Urinary bladder (tissue), 4 donors: ENCODE measurements around the gene MARCKSL1. TPM values are rescaled to one million over a fixed set of nuclear protein-coding genes. Genes with fewer than 3 reads are reported as not detected.
A peak's percentile ranks its signal among the peaks of the same experiment; 100 is the strongest.
"Not testable (repeated sequence)": the region's sequence is repeated elsewhere in the genome, so short reads cannot be mapped to it uniquely, and the experiment has no call there.

Experiments
- DNase-seq: peaks from one replicate; pipeline ENCODE4 v3.0.0-alpha.2; 2015; ENCODE audit errors: extremely low spot score
- H3K27ac ChIP-seq: one replicate; pipeline ENCODE4 v1.5.1; 2013; ENCODE audit warnings: low read depth, mild to moderate bottlenecking, moderate library complexity
- H3K36me3 ChIP-seq: one replicate; pipeline ENCODE4 v1.6.1; 2013; ENCODE audit warnings: mild to moderate bottlenecking, moderate library complexity; ENCODE audit not compliant: insufficient read depth
- H3K4me1 ChIP-seq: one replicate; pipeline ENCODE4 v1.6.1; 2013; ENCODE audit warnings: mild to moderate bottlenecking, moderate library complexity; ENCODE audit not compliant: insufficient read depth
- H3K4me3 ChIP-seq: one replicate; pipeline ENCODE4 v1.5.1; 2013; ENCODE audit warnings: low read depth, low read length
- WGBS: extraction: QIAGEN DNeasy Blood & Tissue Kit; methylation state at CpG from one replicate; pipeline ENCODE4 v1.1.7; 2013; 5-methylcytosine and 5-hydroxymethylcytosine counted together
- polyA plus RNA-seq: library from polyadenylated mRNA; stranded (reverse); fragments of 200-250 nt; gene quantifications from one replicate; pipeline ENCODE4 v1.2.3, GENCODE V29; 2013
- total RNA-seq: library from RNA; depleted of rRNA; stranded (reverse); fragments of >200 nt; gene quantifications from one replicate; pipeline ENCODE4 v1.2.3, GENCODE V29; 2014
- donor health status: healthy with polysubstance abuse.
- donor health status: healthy.

The MARCKSL1 gene
- total and polyA plus RNA-seq, 2 donors, result 27.9 to 28.5 TPM

DNA sequence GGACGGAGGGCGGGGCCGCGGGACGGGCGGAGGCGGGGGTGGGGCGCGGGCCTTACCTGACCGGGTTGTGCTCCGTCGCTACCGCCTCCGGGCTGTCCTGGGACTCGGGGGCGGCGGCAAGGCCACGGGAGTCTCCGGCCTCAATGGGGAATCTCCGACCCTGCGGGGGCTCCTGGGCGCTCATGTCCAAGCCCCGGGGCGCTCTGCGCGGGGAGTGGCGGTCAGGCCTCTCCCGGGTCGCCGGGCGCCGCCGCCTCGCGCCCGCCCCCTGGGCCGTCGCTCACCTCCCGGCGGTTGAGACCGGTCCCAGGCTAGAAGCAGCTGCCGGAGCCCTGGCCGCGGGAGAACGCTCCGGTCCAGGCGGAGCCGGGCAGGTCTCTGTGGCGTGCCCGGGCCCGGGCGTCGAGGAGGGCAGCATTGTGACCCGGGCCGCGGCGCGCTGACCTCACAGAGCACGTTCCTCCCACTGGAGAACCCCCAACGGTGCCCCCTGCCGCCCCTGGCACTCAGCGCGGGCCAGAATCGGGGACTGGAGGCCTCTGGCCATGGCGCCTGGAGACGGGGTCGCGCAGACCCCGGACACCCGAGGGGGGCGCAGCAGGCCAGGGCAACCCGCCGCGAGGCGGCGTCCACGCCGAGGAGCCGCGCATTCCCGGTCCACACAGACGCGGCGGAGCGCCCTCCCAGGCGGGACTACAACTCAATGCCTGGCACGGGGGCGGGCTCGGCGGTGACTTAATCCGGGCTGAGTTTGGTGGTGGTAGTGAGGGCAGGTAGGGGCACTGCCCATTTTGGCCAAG is 25.8 kb upstream of the MARCKSL1 start:
- H3K36me3 ChIP-seq, result no peaks in the 10 kb centered on the region
- peaks cover 3% of the 10 kb centered on the region for H3K4me1 ChIP-seq
- no peak overlapping the region for H3K27ac ChIP-seq
- no peak for DNase-seq
- H3K4me3 ChIP-seq, result peak overlapping the region; percentile 34
- WGBS, result 2% methylated on average over 91 of the region's 91 CpGs

- Histone ChIP-seq H3K27ac (no peak overlapping the region), H3K36me3 (no peaks in the 10 kb centered on the region), H3K4me3 (peak overlapping the region; percentile 34), H3K4me1 (peaks cover 3% of the 10 kb centered on the region)
- DNase-seq, result no peak
- WGBS, result 52% methylated on average over 35 of the region's 35 CpGs
These were observed 25.3 kb upstream of the MARCKSL1 start for GRCh38 chr1:32361308-32361673.

DNA sequence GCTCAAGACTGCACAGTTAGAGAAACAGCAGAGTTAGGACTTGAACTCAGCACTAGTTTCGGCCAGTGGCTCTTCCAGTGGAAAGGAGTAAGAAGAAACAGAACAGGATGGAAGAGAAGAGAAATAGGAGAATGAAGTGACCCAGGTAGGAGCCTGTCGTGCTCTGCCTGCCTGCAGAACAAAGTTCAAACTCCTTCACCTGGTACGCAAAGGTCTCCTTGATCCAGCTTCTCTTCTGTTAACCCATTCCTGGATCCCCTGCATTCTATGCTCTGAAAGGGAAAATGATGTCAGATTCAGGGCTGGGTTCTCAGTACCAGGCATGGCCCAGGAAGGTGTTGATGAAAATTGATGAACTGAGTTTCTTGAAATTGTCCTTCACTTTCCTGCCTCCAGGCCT is 22.4 kb upstream of the MARCKSL1 start:
- 80% methylated on average over 3 of the region's 3 CpGs for WGBS
- no peak overlapping the region for H3K4me3 ChIP-seq
- no peak for DNase-seq
- H3K4me1 ChIP-seq, result peaks cover 3% of the 10 kb centered on the region
- H3K36me3 ChIP-seq, result no peaks in the 10 kb centered on the region
- no peak overlapping the region for H3K27ac ChIP-seq

- no peaks in the 10 kb centered on the region for H3K36me3 ChIP-seq
- WGBS, result 58% methylated on average over 6 of the region's 6 CpGs
- DNase-seq, result no peak
- H3K4me1 ChIP-seq, result peaks cover 3% of the 10 kb centered on the region
- no peak overlapping the region for H3K4me3 ChIP-seq
- no peak overlapping the region for H3K27ac ChIP-seq
These were observed 21.6 kb upstream of the MARCKSL1 start for GRCh38 chr1:32357614-32358013.

DNA sequence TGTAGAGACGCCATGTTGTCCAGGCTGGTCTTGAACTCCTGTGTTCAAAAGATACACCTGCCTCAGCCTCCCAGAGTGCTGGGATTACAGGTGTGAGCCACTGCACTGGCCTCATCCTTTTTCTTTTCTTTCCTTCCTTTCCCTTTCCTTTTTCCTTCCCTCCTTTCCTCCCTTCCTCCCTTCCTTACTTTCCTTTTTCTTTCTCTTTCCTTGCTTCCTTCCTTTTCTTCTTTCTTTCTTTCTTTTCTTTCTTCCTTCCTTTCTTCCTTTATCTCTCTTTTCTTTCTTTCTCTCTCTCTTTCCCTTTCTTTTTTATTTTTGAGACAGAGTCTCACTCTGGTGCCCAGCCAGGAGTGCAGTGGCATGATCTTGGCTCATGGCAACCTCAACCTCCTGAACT is 20.4 kb upstream of the MARCKSL1 start:
- no peak for DNase-seq
- no peak overlapping the region for H3K4me3 ChIP-seq
- WGBS, result 100% methylated on average over 1 of the region's 1 CpG
- no peak overlapping the region for H3K27ac ChIP-seq
- H3K36me3 ChIP-seq, result no peaks in the 10 kb centered on the region
- H3K4me1 ChIP-seq, result peaks cover 2% of the 10 kb centered on the region

DNA sequence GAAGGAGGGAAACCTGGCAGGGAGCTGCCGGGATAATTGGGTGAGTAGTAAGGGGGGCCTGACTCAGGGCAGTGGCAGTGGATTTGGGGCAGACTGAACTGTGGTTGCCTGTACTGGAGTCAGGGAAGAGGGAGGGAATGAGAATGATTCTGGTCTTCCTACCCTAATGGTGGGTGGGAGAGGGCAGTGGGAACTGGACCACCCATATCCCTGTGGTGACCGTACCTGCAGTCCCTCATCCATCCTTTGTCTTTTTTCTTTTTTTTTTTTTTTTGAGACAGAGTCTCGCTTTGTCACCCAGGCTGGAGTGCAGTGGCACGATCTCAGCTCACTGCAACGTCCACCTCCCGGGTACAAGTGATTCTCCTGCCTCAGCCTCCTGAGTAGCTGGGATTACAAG is 19.7 kb upstream of the MARCKSL1 start:
- not testable (repeated sequence) for H3K27ac ChIP-seq, H3K4me1 ChIP-seq, DNase-seq

DNA sequence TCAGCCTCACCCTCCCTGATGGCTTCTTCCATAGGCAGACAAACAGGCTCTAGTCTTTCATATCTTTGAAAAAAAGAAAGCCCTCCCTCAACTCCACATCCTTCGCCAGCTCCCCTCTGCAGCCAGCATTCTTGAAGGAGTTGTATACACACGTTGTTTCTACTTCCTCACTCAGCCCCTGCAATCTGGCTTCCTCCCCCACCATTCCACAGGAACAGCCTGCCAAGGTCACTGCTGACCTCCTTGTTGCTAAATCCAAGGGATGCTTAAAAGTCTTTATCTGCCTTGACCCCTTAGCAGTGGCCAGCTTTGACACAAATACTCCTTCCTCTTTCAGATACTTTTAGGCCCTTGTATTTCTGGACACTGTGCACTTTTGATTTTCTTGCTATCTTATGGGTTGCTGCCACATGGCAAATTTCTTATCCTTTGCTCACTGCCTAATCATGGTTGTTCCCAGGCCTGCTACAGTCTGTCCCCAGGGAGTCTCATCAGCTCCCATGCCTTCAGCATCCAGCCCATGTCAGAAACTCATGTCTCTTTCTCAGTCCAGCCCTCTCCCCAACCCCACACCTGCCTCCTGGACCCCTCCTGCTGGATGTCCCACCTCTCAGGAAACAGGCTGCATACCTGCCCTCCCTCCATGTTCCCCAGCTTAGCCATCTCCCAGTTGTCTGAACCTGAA is 18.0 kb upstream of the MARCKSL1 start:
- no peak overlapping the region for H3K27ac ChIP-seq
- no peaks in the 10 kb centered on the region for H3K4me1 ChIP-seq
- DNase-seq, result no peak
- 21% methylated on average over 2 of the region's 2 CpGs for WGBS
- H3K4me3 ChIP-seq, result no peak overlapping the region
- H3K36me3 ChIP-seq, result no peaks in the 10 kb centered on the region

More for the DNA sequence above, 19.7 kb upstream of the MARCKSL1 start:
- H3K4me3 ChIP-seq, H3K36me3 ChIP-seq: not testable (repeated sequence)
- 93% methylated on average over 6 of the region's 6 CpGs for WGBS

- no peak for DNase-seq
- no peaks in the 10 kb centered on the region for H3K36me3 ChIP-seq
- WGBS, result 44% methylated on average over 2 of the region's 2 CpGs
- H3K27ac ChIP-seq, result no peak overlapping the region
- no peak overlapping the region for H3K4me3 ChIP-seq
- H3K4me1 ChIP-seq, result no peaks in the 10 kb centered on the region
These were observed 17.4 kb upstream of the MARCKSL1 start for GRCh38 chr1:32353431-32353830.

DNA sequence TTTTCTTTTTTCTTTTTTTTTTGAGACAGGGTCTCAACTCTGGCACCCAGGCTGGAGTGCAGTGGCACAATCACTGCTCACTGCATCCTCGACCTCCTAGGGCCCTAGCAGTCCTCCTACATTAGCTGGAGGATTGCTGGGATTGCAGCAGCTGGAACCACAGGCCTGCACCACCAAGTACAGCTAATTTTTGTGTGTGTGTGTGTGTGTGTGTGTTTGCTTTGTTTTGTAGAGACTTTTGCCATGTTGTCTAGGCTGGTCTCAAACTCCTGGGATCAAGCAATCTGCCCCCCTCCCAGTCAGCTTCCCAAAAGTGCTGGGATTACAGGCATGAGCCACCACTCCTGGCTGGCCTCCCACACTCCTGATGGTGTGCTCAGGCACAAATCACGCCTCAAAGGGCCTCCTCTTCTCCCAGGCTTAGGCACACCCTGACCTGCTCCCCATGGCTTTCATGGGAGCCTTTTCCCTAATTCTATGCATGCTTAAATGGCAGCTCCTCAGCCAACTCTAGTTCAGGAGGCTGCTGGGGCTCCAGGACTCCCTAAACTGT is 16.9 kb upstream of the MARCKSL1 start:
- Histone ChIP-seq H3K36me3 (no peaks in the 10 kb centered on the region), H3K27ac (no peak overlapping the region), H3K4me1 (no peaks in the 10 kb centered on the region), H3K4me3 (no peak overlapping the region)
- DNase-seq, result no peak
- 67% methylated on average over 2 of the region's 2 CpGs for WGBS

DNA sequence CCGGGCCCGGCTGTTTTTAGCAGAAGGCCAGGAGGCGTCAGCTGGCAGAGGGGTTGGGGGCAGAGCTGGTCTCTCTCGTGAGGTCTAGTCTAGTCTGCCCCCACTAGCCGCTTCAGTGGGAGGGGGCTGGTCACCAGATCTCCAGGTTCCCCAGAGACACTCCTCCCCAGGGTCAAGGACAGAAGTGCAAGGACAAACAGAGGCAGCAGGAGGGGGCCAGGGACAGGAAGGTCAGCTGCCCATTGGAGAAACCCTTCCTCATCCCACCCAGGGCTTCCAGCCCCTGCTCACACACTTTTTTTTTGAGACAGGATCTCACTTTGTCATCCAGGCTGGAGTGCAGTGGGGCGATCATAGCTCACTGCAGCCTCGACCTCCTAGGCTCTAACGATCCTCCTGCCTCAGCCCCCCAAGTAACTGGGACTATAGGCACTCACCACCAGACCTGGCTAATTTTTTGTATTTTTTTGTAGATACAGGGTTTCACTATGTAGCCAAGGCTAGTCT is 16.3 kb upstream of the MARCKSL1 start:
- Histone ChIP-seq H3K27ac (no peak overlapping the region), H3K4me3 (peak overlapping the region; percentile 50), H3K36me3 (no peaks in the 10 kb centered on the region), H3K4me1 (no peaks in the 10 kb centered on the region)
- WGBS, result 38% methylated on average over 8 of the region's 8 CpGs
- no peak for DNase-seq

- Histone ChIP-seq H3K27ac (peak overlapping the region; percentile 84), H3K4me3 (peak overlapping the region; percentile 50), H3K4me1 (no peaks in the 10 kb centered on the region), H3K36me3 (no peaks in the 10 kb centered on the region)
- peak; percentile 85 for DNase-seq
- 1% methylated on average over 75 of the region's 75 CpGs for WGBS
These were observed 15.6 kb upstream of the MARCKSL1 start for GRCh38 chr1:32351399-32352238.

GRCh38 chr1:32350785-32351398 is 14.9 kb upstream of the MARCKSL1 start:
- Histone ChIP-seq H3K4me3 (peak overlapping the region; percentile 50), H3K4me1 (no peaks in the 10 kb centered on the region), H3K36me3 (no peaks in the 10 kb centered on the region), H3K27ac (peak overlapping the region; percentile 77)
- no peak for DNase-seq
- WGBS, result 19% methylated on average over 28 of the region's 28 CpGs

GRCh38 chr1:32349211-32349708 is 13.2 kb upstream of the MARCKSL1 start:
- Histone ChIP-seq H3K4me3 (no peak overlapping the region), H3K27ac (no peak overlapping the region), H3K4me1 (no peaks in the 10 kb centered on the region), H3K36me3 (no peaks in the 10 kb centered on the region)
- DNase-seq, result no peak
- 53% methylated on average over 8 of the region's 8 CpGs for WGBS
